Esophagus (tissue), 2 donors: Measurements from ENCODE around the gene MBNL2. TPM values are rescaled to one million over a fixed set of nuclear protein-coding genes. Genes with fewer than 3 reads are reported as not detected.
A peak's percentile ranks its signal among the peaks of the same experiment; 100 is the strongest.

Experiments used
- H3K27ac ChIP-seq, 2 donors: one replicate each; pipeline ENCODE4 v1.5.1; 2013; ENCODE audit warnings: low read depth in 2 of 2, mild to moderate bottlenecking in 2 of 2, inconsistent platforms in 1 of 2, low read length in 1 of 2, moderate library complexity in 1 of 2
- H3K27me3 ChIP-seq, 2 donors: one replicate each; pipeline ENCODE4 v1.6.1; 2013; ENCODE audit warnings: low read length in 2 of 2, control low read depth in 1 of 2, mild to moderate bottlenecking in 1 of 2; ENCODE audit not compliant: insufficient read depth in 2 of 2, control insufficient read depth in 1 of 2
- H3K36me3 ChIP-seq, 2 donors: one replicate each; pipeline ENCODE4 v1.6.1; 2013; ENCODE audit warnings: low read length in 1 of 2; ENCODE audit not compliant: control insufficient read depth in 2 of 2, insufficient read depth in 2 of 2
- H3K4me1 ChIP-seq, 2 donors: one replicate each; pipeline ENCODE4 v1.6.1; 2013; ENCODE audit warnings: low read length in 1 of 2; ENCODE audit not compliant: control insufficient read depth in 2 of 2, insufficient read depth in 2 of 2
- H3K4me3 ChIP-seq, 2 donors: one replicate each; pipeline ENCODE4 v1.5.1; 2013; ENCODE audit warnings: low read length in 2 of 2, mild to moderate bottlenecking in 2 of 2, low read depth in 1 of 2, moderate library complexity in 1 of 2
- H3K9me3 ChIP-seq, 2 donors: one replicate each; pipeline ENCODE4 v1.6.1; 2013; ENCODE audit warnings: mild to moderate bottlenecking in 2 of 2, low read depth in 1 of 2, low read length in 1 of 2, moderate library complexity in 1 of 2; ENCODE audit not compliant: control insufficient read depth in 2 of 2, insufficient read depth in 1 of 2
- WGBS, 2 donors: extraction: QIAGEN DNeasy Blood & Tissue Kit; methylation state at CpG; one replicate each; pipeline ENCODE4 v1.1.7; 2013; 5-methylcytosine and 5-hydroxymethylcytosine counted together
- polyA plus RNA-seq, 2 donors: library from polyadenylated mRNA; stranded (reverse); fragments of 200-250 nt; gene quantifications; one replicate each; pipeline ENCODE4 v1.2.3, GENCODE V29; 2013
- donor health status: healthy with polysubstance abuse.
- donor health status: Bipolar disorder and iron deficiency.

Gene MBNL2
- polyA plus RNA-seq, 2 donors: 4.9 to 10.3 TPM

DNA sequence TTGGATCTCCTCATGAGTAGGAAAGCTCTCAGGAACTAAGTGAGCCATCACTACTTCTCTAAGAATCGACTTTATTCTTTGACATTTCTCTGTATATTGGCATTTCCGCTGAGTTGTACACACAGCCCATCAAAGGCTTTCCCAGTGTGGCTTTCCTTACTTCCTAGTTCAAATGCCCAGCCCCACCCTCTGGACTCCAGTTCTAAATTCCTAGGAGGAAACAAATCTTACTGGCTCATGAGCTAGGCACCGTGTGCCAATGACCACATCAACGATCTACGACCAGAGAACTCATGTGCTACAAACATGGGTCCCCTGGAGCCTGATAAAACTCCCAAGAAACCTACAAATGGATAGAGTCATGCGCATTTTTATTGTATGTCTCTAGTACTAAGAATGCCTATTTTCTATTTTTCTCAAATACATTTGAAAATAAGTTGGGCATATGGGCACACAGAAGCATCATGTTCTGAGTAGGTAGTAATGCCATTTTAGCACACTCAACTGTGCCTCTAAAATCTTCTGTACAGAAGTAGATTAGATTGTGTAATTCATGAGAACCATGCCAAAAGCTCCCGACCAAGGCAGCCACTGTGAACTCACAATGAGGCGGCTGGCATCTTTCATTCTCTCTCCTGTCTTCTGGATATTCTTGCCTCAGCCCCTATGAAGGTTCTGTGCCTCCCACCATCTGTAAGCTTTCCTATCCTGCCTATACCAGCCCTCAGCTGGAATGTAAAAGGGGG lies 201.3 kb downstream of the MBNL2 start:
- no peaks in the 10 kb centered on the region for H3K36me3 ChIP-seq
- no peaks in the 10 kb centered on the region for H3K4me1 ChIP-seq
- no peak overlapping the region for H3K4me3 ChIP-seq
- no peak overlapping the region for H3K27ac ChIP-seq
- WGBS, 2 donors: 78 to 80% methylated on average over 8 of the region's 8 CpGs
- H3K9me3 ChIP-seq: no peaks in the 10 kb centered on the region
- H3K27me3 ChIP-seq: no peaks in the 10 kb centered on the region

DNA sequence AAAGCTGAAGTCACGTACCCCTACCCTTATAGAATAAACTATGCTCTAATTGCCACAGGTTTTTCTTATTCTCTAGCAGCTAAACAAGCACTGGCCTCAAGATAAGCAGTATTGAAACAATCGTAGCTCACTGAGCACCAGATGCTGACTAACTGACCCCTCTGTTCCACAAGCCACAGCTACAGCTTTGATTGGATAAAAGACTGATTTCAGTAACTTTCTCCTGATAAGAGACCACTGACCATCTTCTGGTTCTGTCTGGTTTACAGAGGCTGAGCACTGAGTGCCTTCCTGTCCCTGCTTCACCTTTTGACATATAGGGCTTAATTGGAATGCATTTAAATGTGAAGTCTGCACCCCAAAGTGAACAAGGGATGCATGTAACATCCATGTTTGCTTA lies 203.5 kb downstream of the MBNL2 start:
- H3K9me3 ChIP-seq: no peaks in the 10 kb centered on the region
- 81 to 82% methylated on average over 2 of the region's 2 CpGs for WGBS, 2 donors
- no peaks in the 10 kb centered on the region for H3K36me3 ChIP-seq
- no peaks in the 10 kb centered on the region for H3K4me1 ChIP-seq
- H3K27ac ChIP-seq: no peak overlapping the region
- H3K4me3 ChIP-seq: no peak overlapping the region
- H3K27me3 ChIP-seq: no peaks in the 10 kb centered on the region

DNA sequence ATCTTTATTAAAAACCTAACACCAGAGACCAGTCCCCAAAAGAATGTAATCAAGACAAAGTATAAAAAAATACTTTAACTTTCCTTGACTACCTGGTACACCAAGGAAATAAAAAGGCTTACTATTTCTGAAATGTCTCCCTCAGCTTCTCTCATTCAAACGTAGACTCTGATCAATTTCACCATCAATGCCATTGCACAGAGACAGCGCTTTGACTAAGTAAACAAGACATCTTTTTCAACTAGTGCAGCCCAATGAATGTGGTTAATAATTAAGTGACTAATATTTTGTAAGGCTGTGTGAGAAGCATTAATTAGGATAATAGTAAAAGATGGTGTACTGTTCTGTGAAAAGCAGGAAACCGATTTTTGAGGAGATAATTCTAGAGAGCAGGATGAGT lies 204.6 kb downstream of the MBNL2 start:
- Histone ChIP-seq H3K36me3 (no peaks in the 10 kb centered on the region), H3K27me3 (no peaks in the 10 kb centered on the region), H3K4me1 (no peaks in the 10 kb centered on the region), H3K4me3 (no peak overlapping the region), H3K9me3 (no peaks in the 10 kb centered on the region), H3K27ac (no peak overlapping the region)
- WGBS, 2 donors: 76 to 85% methylated on average over 3 of the region's 3 CpGs

DNA sequence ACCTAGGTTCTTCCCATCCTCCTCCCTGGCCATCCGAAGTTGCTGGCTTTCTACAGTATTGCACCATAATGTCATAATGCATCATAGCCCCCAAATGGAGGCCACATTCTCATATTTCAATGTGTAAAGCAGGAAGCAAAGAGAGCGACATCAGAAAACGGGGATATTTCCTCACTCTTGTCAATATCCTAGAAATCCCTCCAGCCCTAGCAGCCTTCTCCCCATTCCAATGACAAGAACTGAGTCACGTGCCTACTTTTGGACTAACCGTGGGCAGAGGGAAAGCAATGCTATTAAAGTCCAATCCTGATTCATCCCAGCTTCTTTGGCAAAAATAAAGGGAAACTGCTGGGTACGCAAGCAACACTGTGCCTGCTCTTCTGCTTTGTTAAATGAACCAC lies 207.5 kb downstream of the MBNL2 start:
- Histone ChIP-seq H3K4me3 (no peak overlapping the region), H3K4me1 (no peaks in the 10 kb centered on the region), H3K9me3 (no peaks in the 10 kb centered on the region), H3K36me3 (no peaks in the 10 kb centered on the region), H3K27me3 (no peaks in the 10 kb centered on the region), H3K27ac (no peak overlapping the region)
- 72 to 73% methylated on average over 6 of the region's 6 CpGs for WGBS, 2 donors

DNA sequence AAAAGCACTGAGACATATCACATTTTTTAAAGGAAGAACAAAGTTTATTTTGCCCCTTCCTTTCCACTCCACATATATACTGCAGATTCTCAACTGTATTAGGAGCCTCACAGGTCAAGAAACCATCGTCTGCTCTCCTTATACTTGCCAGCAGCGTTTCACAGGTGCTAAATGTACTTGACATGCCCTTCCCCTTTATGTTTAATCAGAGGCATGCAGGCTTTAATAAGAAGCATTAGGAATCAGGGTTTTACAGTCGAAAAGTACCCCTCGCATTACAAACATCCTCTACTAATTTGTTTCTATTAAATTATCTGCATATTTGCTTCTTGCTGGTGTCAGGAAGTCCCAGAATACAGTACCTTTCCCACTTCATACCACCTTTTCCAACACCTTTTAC lies 208.2 kb downstream of the MBNL2 start:
- no peaks in the 10 kb centered on the region for H3K4me1 ChIP-seq
- 72 to 75% methylated on average over 4 of the region's 4 CpGs for WGBS, 2 donors
- no peaks in the 10 kb centered on the region for H3K9me3 ChIP-seq
- no peaks in the 10 kb centered on the region for H3K36me3 ChIP-seq
- no peak overlapping the region for H3K27ac ChIP-seq
- H3K27me3 ChIP-seq: no peaks in the 10 kb centered on the region
- H3K4me3 ChIP-seq: no peak overlapping the region

DNA sequence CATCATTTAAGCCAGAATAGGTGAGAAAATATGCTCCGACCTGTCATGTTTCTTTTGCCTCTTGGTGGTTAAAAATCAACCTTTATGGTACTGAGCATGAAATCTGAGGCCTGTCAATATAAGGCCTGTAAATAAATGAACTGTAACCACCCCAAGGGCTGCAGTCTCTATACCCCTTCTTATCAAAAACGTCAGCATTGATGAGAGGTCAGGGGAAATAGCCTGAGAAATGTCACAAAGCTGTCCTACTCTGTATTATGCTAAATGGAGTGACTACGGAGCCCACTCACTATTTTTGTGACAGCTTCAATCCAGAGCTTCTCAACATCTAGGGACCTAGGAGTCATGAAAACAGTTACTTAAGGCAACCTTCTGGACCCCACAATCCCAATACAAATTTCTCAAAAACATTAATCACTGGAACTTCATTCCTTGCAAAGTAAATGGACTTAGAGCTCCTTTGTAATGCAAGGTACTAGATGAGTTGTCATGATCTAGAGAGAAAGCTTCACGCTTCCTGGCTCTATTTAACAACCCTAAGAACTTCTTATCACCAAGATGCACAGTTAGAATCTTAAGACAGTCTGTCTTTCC lies 209.1 kb downstream of the MBNL2 start:
- Histone ChIP-seq H3K4me3 (no peak overlapping the region), H3K27ac (no peak overlapping the region), H3K36me3 (no peaks in the 10 kb centered on the region), H3K4me1 (no peaks in the 10 kb centered on the region), H3K9me3 (no peaks in the 10 kb centered on the region), H3K27me3 (no peaks in the 10 kb centered on the region)
- WGBS, 2 donors: 88% methylated on average over 4 of the region's 4 CpGs

DNA sequence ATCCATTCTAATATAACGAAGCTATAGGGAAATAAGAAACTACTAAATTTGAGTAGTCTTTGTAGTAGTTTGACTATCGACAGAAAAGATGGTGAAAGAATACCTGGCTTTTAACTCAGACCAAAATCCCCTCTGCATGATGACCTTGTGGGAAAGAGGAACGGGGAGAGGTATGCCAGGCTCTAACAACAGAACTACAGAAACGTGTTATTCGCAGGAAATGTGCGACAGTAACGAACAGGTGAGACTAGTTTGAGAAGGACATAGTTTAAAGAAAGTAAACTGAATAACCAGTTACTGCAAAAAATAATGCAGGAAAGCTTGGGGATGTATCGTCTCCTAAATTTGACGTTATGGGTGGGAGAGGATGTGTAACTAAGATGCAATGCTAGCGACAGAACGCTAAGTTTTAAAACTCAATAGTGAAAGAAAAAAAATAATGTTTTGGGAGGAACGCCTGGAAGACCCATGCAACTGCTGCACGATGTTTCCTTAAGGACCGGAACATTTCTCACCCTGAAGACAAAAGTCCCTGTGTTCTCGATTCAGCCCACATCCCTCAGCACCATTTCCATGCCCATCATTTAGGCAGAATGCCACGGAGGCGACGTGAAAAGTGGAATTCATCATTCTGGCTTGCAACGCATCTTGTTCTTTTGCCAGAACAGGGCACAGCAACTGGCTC lies 210.2 kb downstream of the MBNL2 start:
- Histone ChIP-seq H3K9me3 (no peaks in the 10 kb centered on the region), H3K4me1 (no peaks in the 10 kb centered on the region), H3K27me3 (no peaks in the 10 kb centered on the region), H3K27ac (peak overlapping the region; percentile 83 to 100), H3K4me3 (peak overlapping the region; percentile 84 to 97), H3K36me3 (no peaks in the 10 kb centered on the region)
- 6 to 7% methylated on average over 19 of the region's 19 CpGs for WGBS, 2 donors

DNA sequence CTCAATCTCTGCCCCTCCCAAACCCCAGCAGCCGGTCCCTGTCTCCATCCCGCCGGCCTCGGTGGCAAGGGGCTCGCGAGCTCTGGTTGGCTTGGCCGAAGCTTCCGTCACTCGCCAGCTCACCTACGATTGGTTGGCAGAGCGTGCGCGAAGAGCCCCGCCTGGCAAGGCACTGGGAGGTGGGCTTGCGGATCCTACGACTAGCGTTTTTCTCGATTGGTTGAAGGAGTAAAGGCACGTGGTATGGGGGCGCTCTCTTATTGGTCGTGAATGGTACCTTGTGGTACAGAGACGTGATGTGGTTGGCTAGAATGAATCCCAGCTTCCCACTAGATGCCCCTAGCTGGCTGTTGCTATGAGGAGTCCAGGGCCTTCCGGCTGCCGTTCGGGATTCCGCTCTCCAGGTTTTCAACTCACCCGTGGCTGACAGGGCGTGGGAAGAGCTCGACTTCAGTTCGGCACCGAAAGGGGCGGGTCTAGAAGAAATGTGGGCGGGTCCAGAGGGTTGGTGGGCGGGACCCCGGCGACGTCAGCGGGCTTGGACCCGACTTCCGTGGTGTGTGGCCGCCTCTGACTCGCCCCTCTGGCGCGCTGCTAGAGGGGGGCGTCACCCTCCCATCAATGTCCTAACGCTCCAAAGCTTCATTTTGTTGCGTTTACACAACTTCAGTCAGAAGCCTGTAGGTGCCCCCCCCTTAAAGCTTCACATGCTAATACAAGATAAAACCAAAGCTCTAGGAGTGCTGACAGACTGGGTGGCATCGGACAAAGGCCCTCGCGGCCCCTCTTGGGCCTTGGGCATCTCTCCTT lies 211.0 kb downstream of the MBNL2 start:
- no peaks in the 10 kb centered on the region for H3K9me3 ChIP-seq
- no peaks in the 10 kb centered on the region for H3K36me3 ChIP-seq
- 0% methylated on average over 50 of the region's 50 CpGs for WGBS, 2 donors
- H3K27me3 ChIP-seq: no peaks in the 10 kb centered on the region
- peak overlapping the region; percentile 99 to 100 for H3K27ac ChIP-seq
- H3K4me1 ChIP-seq: no peaks in the 10 kb centered on the region
- peak overlapping the region; percentile 84 to 97 for H3K4me3 ChIP-seq

DNA sequence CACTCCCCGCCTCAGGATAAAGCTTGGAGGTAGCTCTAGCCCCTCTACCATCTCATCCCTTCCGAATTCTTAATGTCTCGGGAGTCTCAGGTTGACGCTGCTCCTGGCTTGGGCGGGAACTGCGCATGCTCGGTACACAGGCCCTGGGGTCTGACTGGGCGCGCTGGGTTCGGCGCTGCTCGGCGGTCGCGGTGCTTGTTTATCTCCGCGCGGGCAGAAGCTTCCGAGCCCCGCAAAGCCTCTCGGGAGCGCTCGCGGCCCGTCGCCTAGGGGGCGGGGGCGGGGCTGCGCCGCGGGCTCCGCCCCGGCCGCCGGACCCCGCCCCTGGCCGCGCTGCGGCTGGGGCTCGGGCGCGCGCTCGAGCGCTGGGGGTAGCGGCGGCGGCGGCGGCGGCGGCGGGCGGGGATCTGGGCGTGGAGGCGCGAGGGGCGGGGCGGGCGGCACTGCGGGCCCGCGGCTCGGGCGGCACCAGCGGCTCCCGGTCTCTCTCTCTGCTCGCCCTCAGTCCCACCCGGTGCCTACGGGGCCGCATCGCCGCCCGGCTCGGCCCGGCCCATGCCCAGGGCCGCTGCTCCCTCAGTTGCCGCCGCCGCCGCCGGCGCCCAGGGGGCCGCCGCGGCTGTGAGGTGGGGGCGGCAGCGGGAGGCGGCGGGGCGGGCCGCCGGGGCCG lies 211.7 kb downstream of the MBNL2 start, which contains the start of gene RAP2A:
TSS of gene RAP2A (plus strand) at position 443 of the 670 bp plus-strand sequence. CDS start 302 bp downstream, outside the sequence.
- Histone ChIP-seq H3K4me3 (peak within 1 kb of the TSS; percentile 86 to 97), H3K27ac (peak within 1 kb of the TSS; percentile 99 to 100), H3K9me3 (no peaks in the 10 kb centered on the region), H3K4me1 (no peaks in the 10 kb centered on the region), H3K27me3 (no peaks in the 10 kb centered on the region), H3K36me3 (no peaks in the 10 kb centered on the region)
- 0% methylated on average over 30 to 94 of the region's 94 CpGs for WGBS, 2 donors
